Measurements from ENCODE around the gene HIPK1. TPM values are rescaled to one million over a fixed set of nuclear protein-coding genes. Genes with fewer than 3 reads are reported as not detected.
A peak's percentile ranks its signal among the peaks of the same experiment; 100 is the strongest.

Gene HIPK1
- total RNA-seq (ENCODE audit: low replicate concordance), result 49.9 and 62.0 TPM in 2 replicates
- long read RNA-seq, partial matches to known transcripts, result 1 of 21 reads
- long read RNA-seq, other reads (novel, unspliced or antisense), result 20 of 21 reads

- TF ChIP-seq CTCF (conservative IDR thresholded peaks at IDR 0.05), result no peak
- H3K27ac Mint-ChIP-seq, result peak within 1 kb of the TSS; percentile 99
- no peaks in the 10 kb centered on the region for H3K9me3 Mint-ChIP-seq
- peaks cover 39% of the 10 kb centered on the region for H3K4me1 Mint-ChIP-seq (ENCODE audit: unreplicated experiment)
- H3K4me3 Mint-ChIP-seq, result peak within 1 kb of the TSS; percentile 98
- H3K27me3 Mint-ChIP-seq, result peaks cover 6% of the 10 kb centered on the region
- peak; percentile 94 for DNase-seq (ENCODE audit: extremely low spot score, unreplicated experiment)
- H3K36me3 Mint-ChIP-seq, result no peaks in the 10 kb centered on the region
These were observed at the start of gene HIPK1 for GRCh38 chr1:113928941-113929749. Gene HIPK1 (plus strand): TSS chr1:113929324.

GRCh38 chr1:113879739-113880038 lies 49.4 kb upstream of the HIPK1 start:
- Mint-ChIP-seq H3K4me3 (no peak overlapping the region), H3K27me3 (no peaks in the 10 kb centered on the region), H3K9me3 (no peaks in the 10 kb centered on the region), H3K36me3 (no peaks in the 10 kb centered on the region), H3K4me1 (ENCODE audit: unreplicated experiment) (no peaks in the 10 kb centered on the region), H3K27ac (no peak overlapping the region)
- DNase-seq (ENCODE audit: extremely low spot score, unreplicated experiment), result no peak
- TF ChIP-seq CTCF (conservative IDR thresholded peaks at IDR 0.05), result no peak

GRCh38 chr1:113881661-113882060 lies 47.5 kb upstream of the HIPK1 start:
- H3K4me1 Mint-ChIP-seq (ENCODE audit: unreplicated experiment), result no peaks in the 10 kb centered on the region

GRCh38 chr1:113886417-113887401 lies 42.4 kb upstream of the HIPK1 start:
- no peak for DNase-seq (ENCODE audit: extremely low spot score, unreplicated experiment)
- Mint-ChIP-seq H3K4me1 (ENCODE audit: unreplicated experiment) (no peaks in the 10 kb centered on the region), H3K9me3 (no peaks in the 10 kb centered on the region), H3K27ac (no peak overlapping the region), H3K36me3 (no peaks in the 10 kb centered on the region), H3K27me3 (no peaks in the 10 kb centered on the region), H3K4me3 (no peak overlapping the region)
- no peak for TF ChIP-seq CTCF (conservative IDR thresholded peaks at IDR 0.05)

More at GRCh38 chr1:113881661-113882060, 47.5 kb upstream of the HIPK1 start:
- Mint-ChIP-seq H3K27me3 (no peaks in the 10 kb centered on the region), H3K36me3 (no peaks in the 10 kb centered on the region), H3K4me3 (no peak overlapping the region), H3K9me3 (no peaks in the 10 kb centered on the region), H3K27ac (no peak overlapping the region)
- no peak for TF ChIP-seq CTCF (conservative IDR thresholded peaks at IDR 0.05)
- no peak for DNase-seq (ENCODE audit: extremely low spot score, unreplicated experiment)

- Mint-ChIP-seq H3K4me1 (ENCODE audit: unreplicated experiment) (no peaks in the 10 kb centered on the region), H3K9me3 (no peaks in the 10 kb centered on the region), H3K36me3 (no peaks in the 10 kb centered on the region), H3K4me3 (no peak within 1 kb of the TSS), H3K27ac (no peak within 1 kb of the TSS), H3K27me3 (no peaks in the 10 kb centered on the region)
- DNase-seq (ENCODE audit: extremely low spot score, unreplicated experiment), result no peak
- TF ChIP-seq CTCF (conservative IDR thresholded peaks at IDR 0.05), result no peak
These were observed 41.5 kb upstream of the HIPK1 start, which contains the start of gene BCL2L15 for GRCh38 chr1:113887402-113888175. Gene BCL2L15 (minus strand): TSS chr1:113887581. CDS start chr1:113887375, 206 bp downstream.

Data from type B pancreatic cell (in vitro differentiated cells).